OCI-LY3 (cell line): ENCODE measurements around the gene FPGS.
"Not testable (repeated sequence)": the region's sequence is repeated elsewhere in the genome, so short reads cannot be mapped to it uniquely, and the experiment has no call there.

Experiments
- H2AFZ ChIP-seq: fragments of 200-600, 300-600 bp; shearing (Covaris generic); 2 replicates; pipeline ENCODE4 v1.6.0; 2014; ENCODE audit warnings: antibody characterized with exemption, low read depth, low read length
- H3K27ac ChIP-seq: fragments of 200-600, 300-600 bp; sonication (generic); 2 replicates; pipeline ENCODE4 v1.5.1; 2014; ENCODE audit warnings: mild to moderate bottlenecking, low read length, moderate library complexity, mixed read lengths
- H3K27me3 ChIP-seq: fragments of 200-600, 300-600 bp; sonication (generic); 2 replicates; pipeline ENCODE4 v1.6.1; 2014; ENCODE audit warnings: low read depth, low read length, mixed read lengths
- H3K36me3 ChIP-seq: fragments of 200-600, 300-600 bp; sonication (generic); replicated peaks from 2 replicates; pipeline ENCODE3; 2014; ENCODE audit warnings: low read depth, low read length, mixed read lengths
- H3K4me1 ChIP-seq: fragments of 300-600, 200-600 bp; sonication (generic); 2 replicates; pipeline ENCODE4 v1.6.1; 2014; ENCODE audit warnings: low read length, mixed read lengths
- H3K4me2 ChIP-seq: fragments of 200-600, 300-600 bp; sonication (generic); 2 replicates; pipeline ENCODE4 v1.6.1; 2014; ENCODE audit warnings: low read length, mixed read lengths
- H3K4me3 ChIP-seq: fragments of 300-600, 200-600 bp; sonication (generic); 2 replicates; pipeline ENCODE4 v1.5.1; 2014; ENCODE audit warnings: antibody characterized with exemption, mild to moderate bottlenecking, low read length, moderate library complexity
- H3K79me2 ChIP-seq: fragments of 300-600, 200-600 bp; shearing (Covaris generic); 2 replicates; pipeline ENCODE4 v1.6.1; 2014; ENCODE audit warnings: mild to moderate bottlenecking, low read length, mixed read lengths
- H3K9ac ChIP-seq: fragments of 300-600, 200-600 bp; shearing (Covaris generic); 2 replicates; pipeline ENCODE4 v1.6.0; 2014; ENCODE audit warnings: mild to moderate bottlenecking, low read length, moderate library complexity
- H3K9me3 ChIP-seq: fragments of 200-600, 300-600 bp; shearing (Covaris generic); 2 replicates; pipeline ENCODE4 v1.6.1; 2014; ENCODE audit warnings: low read length, mixed read lengths; ENCODE audit not compliant: insufficient read depth
- H4K20me1 ChIP-seq: fragments of 200-600, 300-600 bp; sonication (generic); 2 replicates; pipeline ENCODE4 v1.6.1; 2016; ENCODE audit warnings: low read length, mixed read lengths; ENCODE audit not compliant: insufficient read depth
- CTCF ChIP-seq: fragments of 200-600, 300-600 bp; sonication (generic); IDR thresholded peaks from 2 replicates; pipeline ENCODE4 v1.5.1; 2014; ENCODE audit warnings: antibody characterized with exemption, low read length, low read depth
- EZH2phosphoT487 ChIP-seq: fragments of 200-600 bp; shearing (Covaris generic); IDR thresholded peaks from 2 replicates; pipeline ENCODE4 v1.6.1; 2018; ENCODE audit warnings: antibody characterized with exemption, mixed run types, low read depth

The FPGS gene

GRCh38 chr9:127837346-127837745 is 34.7 kb downstream of the FPGS start:
- no peak overlapping the region for H3K4me3 ChIP-seq
- H3K79me2 ChIP-seq, result no peaks in the 10 kb centered on the region
- H4K20me1 ChIP-seq, result no peaks in the 10 kb centered on the region
- no peak overlapping the region for H3K27ac ChIP-seq
- no peaks in the 10 kb centered on the region for H3K27me3 ChIP-seq
- no peak overlapping the region for H3K9ac ChIP-seq
- H3K36me3 ChIP-seq, result no peaks in the 10 kb centered on the region
- TF ChIP-seq EZH2phosphoT487, result no peak
- no peak overlapping the region for H3K4me2 ChIP-seq
- no peaks in the 10 kb centered on the region for H3K4me1 ChIP-seq
- no peak overlapping the region for H2AFZ ChIP-seq
- no peaks in the 10 kb centered on the region for H3K9me3 ChIP-seq

GRCh38 chr9:127838375-127839078 is 35.8 kb downstream of the FPGS start:
- Histone ChIP-seq H3K36me3 (no peaks in the 10 kb centered on the region), H3K9me3 (no peaks in the 10 kb centered on the region), H3K4me1 (no peaks in the 10 kb centered on the region), H3K27me3 (no peaks in the 10 kb centered on the region), H4K20me1 (no peaks in the 10 kb centered on the region), H3K27ac (no peak overlapping the region), H3K9ac (no peak overlapping the region), H3K4me2 (no peak overlapping the region), H2AFZ (no peak overlapping the region), H3K79me2 (no peaks in the 10 kb centered on the region), H3K4me3 (no peak overlapping the region)
- no peak for TF ChIP-seq EZH2phosphoT487
- TF ChIP-seq CTCF, result no peak

DNA sequence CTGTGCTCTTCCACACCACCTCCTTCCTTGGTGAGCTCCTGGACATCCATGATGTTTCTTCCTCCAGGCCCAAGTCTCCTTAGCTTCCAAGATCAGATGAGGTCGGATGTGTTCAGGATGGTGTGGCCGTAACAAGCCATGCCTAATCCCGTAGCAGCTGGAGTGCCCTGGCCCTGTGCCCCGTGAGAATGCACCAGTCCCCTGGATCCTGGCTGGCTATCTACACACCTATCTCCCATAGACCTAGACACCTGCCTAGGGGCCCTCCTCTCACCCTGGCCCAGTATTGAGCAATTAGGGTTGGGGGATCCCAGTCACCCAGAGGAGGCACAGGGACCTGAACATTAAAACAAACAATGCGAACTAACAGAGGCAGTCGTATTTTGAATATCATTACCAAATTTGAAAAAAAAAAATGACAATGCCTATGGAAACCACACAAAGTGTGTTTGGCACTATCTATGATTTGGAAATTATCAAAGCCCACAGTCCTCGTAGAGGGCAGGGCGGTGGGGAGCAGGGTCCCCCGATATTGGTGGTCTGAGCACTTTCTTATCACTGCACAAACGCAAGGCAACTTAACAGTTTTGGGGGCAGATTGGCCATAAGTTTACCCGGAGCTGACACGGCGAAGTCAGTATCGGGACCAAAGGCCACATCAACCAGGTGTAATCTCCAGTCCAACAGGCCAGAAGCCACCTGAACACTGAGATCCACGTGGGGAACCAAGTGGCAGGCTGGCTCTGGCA is 38.6 kb downstream of the FPGS start:
- Histone ChIP-seq H3K79me2 (no peaks in the 10 kb centered on the region), H3K36me3 (no peaks in the 10 kb centered on the region), H3K4me2 (no peak overlapping the region), H3K4me3 (no peak overlapping the region), H3K27ac (no peak overlapping the region), H3K9me3 (no peaks in the 10 kb centered on the region), H3K27me3 (no peaks in the 10 kb centered on the region), H3K9ac (no peak overlapping the region), H4K20me1 (no peaks in the 10 kb centered on the region), H3K4me1 (no peaks in the 10 kb centered on the region), H2AFZ (no peak overlapping the region)
- TF ChIP-seq EZH2phosphoT487 (no peak), CTCF (no peak)

- H2AFZ ChIP-seq, result no peak overlapping the region
Measured at GRCh38 chr9:127844821-127845359, 42.2 kb downstream of the FPGS start.

GRCh38 chr9:127845619-127846018 is 42.9 kb downstream of the FPGS start:
- H4K20me1 ChIP-seq, H3K79me2 ChIP-seq, H3K36me3 ChIP-seq, H3K4me2 ChIP-seq, H3K9ac ChIP-seq, H2AFZ ChIP-seq, H3K4me3 ChIP-seq, H3K27ac ChIP-seq, H3K9me3 ChIP-seq, H3K27me3 ChIP-seq, H3K4me1 ChIP-seq: not testable (repeated sequence)

More at GRCh38 chr9:127844821-127845359, 42.2 kb downstream of the FPGS start:
- H3K27ac ChIP-seq, result no peak overlapping the region
- H3K79me2 ChIP-seq, result no peaks in the 10 kb centered on the region
- TF ChIP-seq EZH2phosphoT487 (no peak), CTCF (no peak)
- H3K4me2 ChIP-seq, result no peak overlapping the region
- H3K27me3 ChIP-seq, result no peaks in the 10 kb centered on the region
- no peaks in the 10 kb centered on the region for H4K20me1 ChIP-seq
- no peaks in the 10 kb centered on the region for H3K4me1 ChIP-seq
- no peaks in the 10 kb centered on the region for H3K36me3 ChIP-seq
- H3K9ac ChIP-seq, result no peak overlapping the region
- peaks cover 8% of the 10 kb centered on the region; the same call in 1 of the 2 replicates for H3K9me3 ChIP-seq
- H3K4me3 ChIP-seq, result no peak overlapping the region
